ENCODE measurements around the gene HELT. TPM values are rescaled to one million over a fixed set of nuclear protein-coding genes. Genes with fewer than 3 reads are reported as not detected.
"Not testable (repeated sequence)": the region's sequence is repeated elsewhere in the genome, so short reads cannot be mapped to it uniquely, and the experiment has no call there.

Gene HELT
- total RNA-seq, 2 experiments from 2014 or later = not detected

GRCh38 chr4:184990131-184990530, 28.2 kb upstream of the HELT start:
- H3K36me3 Mint-ChIP-seq; DNase-seq; H3K27me3 Mint-ChIP-seq; H3K4me3 Mint-ChIP-seq; CTCF ChIA-PET; H3K9me3 Mint-ChIP-seq (ENCODE audit: low read depth); H3K4me1 Mint-ChIP-seq; ATAC-seq; H3K27ac Mint-ChIP-seq: not testable (repeated sequence)

GRCh38 chr4:184991860-184992259, 26.4 kb upstream of the HELT start:
- Mint-ChIP-seq H3K36me3 (no peaks in the 10 kb centered on the region), H3K27ac (no peak overlapping the region), H3K4me1 (no peaks in the 10 kb centered on the region), H3K4me3 (no peak overlapping the region), H3K27me3 (peaks cover 4% of the 10 kb centered on the region), H3K9me3 (ENCODE audit: low read depth) (no peaks in the 10 kb centered on the region)
- DNase-seq (no peak), ATAC-seq (no peak)
- CTCF ChIA-PET = no interaction called here

DNA sequence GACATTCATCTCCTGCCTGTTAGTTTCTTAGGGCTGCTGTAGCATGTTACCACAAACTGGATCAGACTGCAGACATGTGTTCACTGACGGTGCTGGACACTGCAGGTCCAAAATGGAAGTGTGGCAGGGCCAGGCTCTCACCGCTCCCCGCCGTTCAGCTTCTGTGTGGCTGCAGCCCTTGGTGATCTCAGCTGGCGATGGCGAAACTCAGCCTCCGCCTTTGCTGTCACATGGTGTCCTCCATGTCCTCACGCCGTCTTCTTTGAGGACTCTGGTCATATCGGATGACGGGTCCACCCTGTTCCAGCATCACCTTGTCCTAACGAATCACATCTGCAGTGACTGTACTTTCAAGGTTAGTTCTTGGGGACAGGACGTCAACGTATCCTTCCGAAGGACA, 25.9 kb upstream of the HELT start:
- peaks cover 6% of the 10 kb centered on the region for H3K27me3 Mint-ChIP-seq
- no peaks in the 10 kb centered on the region for H3K4me1 Mint-ChIP-seq
- H3K36me3 Mint-ChIP-seq = no peaks in the 10 kb centered on the region
- ATAC-seq (no peak), DNase-seq (no peak)
- no peaks in the 10 kb centered on the region for H3K9me3 Mint-ChIP-seq (ENCODE audit: low read depth)
- CTCF ChIA-PET = no interaction called here
- H3K27ac Mint-ChIP-seq = no peak overlapping the region
- no peak overlapping the region for H3K4me3 Mint-ChIP-seq

GRCh38 chr4:184993247-184993646, 25.0 kb upstream of the HELT start:
- Mint-ChIP-seq H3K4me1 (no peaks in the 10 kb centered on the region), H3K27me3 (peaks cover 6% of the 10 kb centered on the region), H3K27ac (no peak overlapping the region), H3K9me3 (ENCODE audit: low read depth) (no peaks in the 10 kb centered on the region), H3K4me3 (no peak overlapping the region), H3K36me3 (no peaks in the 10 kb centered on the region)
- no peak for DNase-seq
- CTCF ChIA-PET = interaction anchor here (1.1 kb wide), 1 partner anchor 16 kb away, joined by 4 read pairs; no protein-coding TSS in a partner anchor
- ATAC-seq = no peak

GRCh38 chr4:184994010-184994622, 24.2 kb upstream of the HELT start:
- no peaks in the 10 kb centered on the region for H3K36me3 Mint-ChIP-seq
- DNase-seq (no peak), ATAC-seq (no peak)
- no peaks in the 10 kb centered on the region for H3K9me3 Mint-ChIP-seq (ENCODE audit: low read depth)
- CTCF ChIA-PET = interaction anchor here (1.1 kb wide), 1 partner anchor 15 kb away, joined by 4 read pairs; no protein-coding TSS in a partner anchor
- H3K27me3 Mint-ChIP-seq = peaks cover 6% of the 10 kb centered on the region
- no peak overlapping the region for H3K27ac Mint-ChIP-seq
- H3K4me1 Mint-ChIP-seq = no peaks in the 10 kb centered on the region
- no peak overlapping the region for H3K4me3 Mint-ChIP-seq

DNA sequence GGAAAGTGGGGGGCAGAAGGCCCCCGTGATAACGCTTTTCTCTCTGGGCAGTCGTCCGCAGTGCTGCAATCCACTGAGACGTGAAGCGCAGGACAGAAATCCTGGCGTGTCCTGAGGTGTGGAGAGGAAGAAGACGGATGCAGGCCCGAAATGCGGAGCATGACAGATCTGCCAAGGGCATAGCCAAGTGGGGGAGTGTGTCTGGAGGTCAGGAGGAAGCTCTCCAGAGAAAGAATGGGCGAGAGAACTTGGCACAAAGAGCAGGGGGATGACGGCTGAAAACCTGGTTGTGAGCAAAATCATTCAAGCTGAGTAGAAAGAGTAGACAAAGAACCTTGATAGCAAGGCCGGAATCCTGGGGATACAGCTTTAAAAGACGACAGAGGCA, 23.7 kb upstream of the HELT start:
- no peak overlapping the region for H3K27ac Mint-ChIP-seq
- ATAC-seq (no peak), DNase-seq (no peak)
- no peak overlapping the region for H3K4me3 Mint-ChIP-seq
- no peaks in the 10 kb centered on the region for H3K36me3 Mint-ChIP-seq
- no peaks in the 10 kb centered on the region for H3K4me1 Mint-ChIP-seq
- CTCF ChIA-PET = no interaction called here
- H3K9me3 Mint-ChIP-seq (ENCODE audit: low read depth) = no peaks in the 10 kb centered on the region
- peaks cover 6% of the 10 kb centered on the region for H3K27me3 Mint-ChIP-seq

DNA sequence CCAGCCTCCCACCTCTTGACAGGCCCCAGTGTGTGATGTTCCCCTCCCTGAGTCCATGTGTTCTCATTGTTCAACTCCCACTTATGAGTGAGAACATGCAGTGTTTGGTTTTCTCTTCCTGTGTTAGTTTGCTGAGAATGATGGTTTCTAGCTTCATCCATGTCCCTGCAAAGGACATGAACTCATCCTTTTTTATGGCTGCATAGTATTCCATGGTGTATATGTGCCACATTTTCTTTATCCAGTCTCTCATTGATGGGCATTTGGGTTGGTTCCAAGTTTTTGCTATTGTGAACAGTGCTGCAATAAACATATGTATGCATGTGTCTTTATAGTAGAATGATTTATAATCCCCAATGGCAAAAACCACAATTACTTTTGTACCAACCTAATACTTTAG, 20.6 kb upstream of the HELT start:
- H3K9me3 Mint-ChIP-seq (ENCODE audit: low read depth); H3K4me3 Mint-ChIP-seq; H3K36me3 Mint-ChIP-seq; ATAC-seq; DNase-seq; H3K27ac Mint-ChIP-seq; CTCF ChIA-PET; H3K4me1 Mint-ChIP-seq: not testable (repeated sequence)
- peaks cover 13% of the 10 kb centered on the region for H3K27me3 Mint-ChIP-seq

- CTCF ChIA-PET = interaction anchor here (0.5 kb wide), 1 partner anchor 257 kb away, joined by 3 read pairs; no protein-coding TSS in a partner anchor
- H3K27ac Mint-ChIP-seq = no peak overlapping the region
- H3K36me3 Mint-ChIP-seq = no peaks in the 10 kb centered on the region
- peaks cover 6% of the 10 kb centered on the region for H3K4me1 Mint-ChIP-seq
- H3K4me3 Mint-ChIP-seq = no peak overlapping the region
- ATAC-seq (no peak), DNase-seq (no peak)
- H3K9me3 Mint-ChIP-seq (ENCODE audit: low read depth) = no peaks in the 10 kb centered on the region
- H3K27me3 Mint-ChIP-seq = peaks cover 38% of the 10 kb centered on the region
Measured at GRCh38 chr4:185002784-185003183, 15.5 kb upstream of the HELT start.

- Mint-ChIP-seq H3K4me3 (no peak overlapping the region), H3K27me3 (peaks cover 46% of the 10 kb centered on the region), H3K9me3 (ENCODE audit: low read depth) (no peaks in the 10 kb centered on the region), H3K4me1 (peaks cover 6% of the 10 kb centered on the region), H3K27ac (no peak overlapping the region), H3K36me3 (no peaks in the 10 kb centered on the region)
- no peak for ATAC-seq
- no peak for DNase-seq
- CTCF ChIA-PET = interaction anchor here (2.0 kb wide), 2 partner anchors 93 to 130 kb away, joined by 8 to 13 read pairs; no protein-coding TSS in a partner anchor
Measured at GRCh38 chr4:185003596-185004351, 14.5 kb upstream of the HELT start.

DNA sequence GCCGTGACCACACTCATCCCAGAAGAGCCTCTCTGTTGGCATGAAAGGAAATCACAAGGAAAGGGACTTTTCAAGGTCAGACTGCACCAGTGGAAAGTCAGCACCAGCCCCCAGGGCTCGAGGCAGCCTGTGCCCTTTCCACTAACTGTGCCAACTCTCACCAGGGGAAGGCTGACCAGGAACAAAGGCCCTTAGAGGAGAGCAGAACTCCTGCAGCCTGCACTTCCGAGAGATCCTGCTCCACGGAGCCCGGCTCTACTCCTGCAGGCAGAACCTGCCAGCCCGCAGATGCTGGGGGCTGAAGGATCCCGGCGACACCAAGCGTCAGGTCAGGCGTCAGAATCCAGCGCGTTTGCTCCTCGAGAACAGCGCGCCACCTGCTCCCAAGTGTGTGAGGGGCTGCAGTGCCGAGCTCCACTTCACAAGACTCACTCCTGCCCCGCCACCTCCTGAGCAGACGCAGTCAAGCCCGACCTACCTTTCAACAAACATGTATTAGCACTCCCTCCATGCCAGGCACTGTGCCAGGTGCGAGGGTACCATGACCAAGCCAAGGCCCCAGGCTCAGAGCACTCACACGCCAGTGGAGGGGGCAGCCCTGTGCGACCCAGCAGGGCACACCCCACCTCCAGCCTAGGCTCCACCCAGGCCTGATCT, 13.6 kb upstream of the HELT start:
- no peaks in the 10 kb centered on the region for H3K9me3 Mint-ChIP-seq (ENCODE audit: low read depth)

DNA sequence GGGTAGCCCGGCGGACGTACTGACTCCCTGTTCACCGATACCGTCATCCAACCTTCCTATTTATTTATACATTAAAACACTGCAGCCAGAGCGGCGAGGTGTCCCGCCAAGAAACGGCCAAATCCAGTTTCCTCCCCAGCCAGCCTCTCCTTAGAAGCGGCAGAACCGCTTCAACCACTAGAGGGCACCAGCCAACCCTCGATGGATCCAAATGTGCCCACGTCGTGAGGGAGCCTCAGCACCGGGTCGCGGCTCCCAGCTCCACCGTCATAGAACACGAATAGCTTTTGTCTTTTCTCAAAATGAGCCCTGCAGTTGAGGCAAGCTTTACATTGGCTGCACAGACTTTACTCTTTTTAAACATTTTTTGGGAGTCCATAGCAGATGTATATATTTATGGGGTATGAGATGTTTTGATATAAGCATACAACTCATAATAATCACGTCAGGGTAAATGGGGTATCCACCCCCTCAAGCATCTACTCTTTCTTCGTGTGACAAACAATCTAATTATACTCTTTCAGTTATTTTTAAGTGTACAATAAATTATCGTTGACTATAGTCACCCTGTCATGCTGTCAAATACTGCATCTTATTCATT, 13.0 kb upstream of the HELT start:
- Mint-ChIP-seq H3K27me3 (peaks cover 54% of the 10 kb centered on the region), H3K9me3 (ENCODE audit: low read depth) (no peaks in the 10 kb centered on the region), H3K4me3 (no peak overlapping the region), H3K4me1 (peaks cover 6% of the 10 kb centered on the region), H3K27ac (no peak overlapping the region), H3K36me3 (no peaks in the 10 kb centered on the region)
- CTCF ChIA-PET = interaction anchor here (0.6 to 3.8 kb wide), 16 partner anchors 17 to 401 kb away, joined by 3 to 15 read pairs (median 4); partner anchors contain the start of gene SLC25A4
- DNase-seq = peak; percentile 85
- ATAC-seq = peak; percentile 94

More for the DNA sequence above, 13.6 kb upstream of the HELT start:
- Mint-ChIP-seq H3K4me1 (peaks cover 6% of the 10 kb centered on the region), H3K27ac (no peak overlapping the region), H3K27me3 (peaks cover 53% of the 10 kb centered on the region), H3K36me3 (no peaks in the 10 kb centered on the region), H3K4me3 (no peak overlapping the region)
- CTCF ChIA-PET = interaction anchor here (0.6 to 2.0 kb wide), 14 partner anchors 15 to 1066 kb away, joined by 3 to 13 read pairs (median 4); partner anchors contain the start of gene SLC25A4
- DNase-seq (no peak), ATAC-seq (peak; percentile 67)

GRCh38 chr4:185011408-185011807, 6.9 kb upstream of the HELT start:
- DNase-seq (no peak), ATAC-seq (no peak)
- no peaks in the 10 kb centered on the region for H3K9me3 Mint-ChIP-seq (ENCODE audit: low read depth)
- no peak overlapping the region for H3K4me3 Mint-ChIP-seq
- H3K27ac Mint-ChIP-seq = no peak overlapping the region
- no peaks in the 10 kb centered on the region for H3K36me3 Mint-ChIP-seq
- peaks cover 86% of the 10 kb centered on the region for H3K27me3 Mint-ChIP-seq
- CTCF ChIA-PET = interaction anchor here (0.8 to 1.3 kb wide), 2 partner anchors 123 to 128 kb away, joined by 3 read pairs; no protein-coding TSS in a partner anchor
- H3K4me1 Mint-ChIP-seq = peaks cover 11% of the 10 kb centered on the region

- DNase-seq = no peak
- Mint-ChIP-seq H3K9me3 (ENCODE audit: low read depth) (no peaks in the 10 kb centered on the region), H3K36me3 (no peaks in the 10 kb centered on the region), H3K27ac (no peak overlapping the region), H3K27me3 (peaks cover 95% of the 10 kb centered on the region), H3K4me1 (peaks cover 16% of the 10 kb centered on the region), H3K4me3 (no peak overlapping the region)
- peak; percentile 39 for ATAC-seq
- CTCF ChIA-PET = interaction anchor here (1.1 kb wide), 1 partner anchor 27 kb away, joined by 3 read pairs; no protein-coding TSS in a partner anchor
Measured at GRCh38 chr4:185013417-185014125, 4.7 kb upstream of the HELT start.
